TTC549 (cell line): ENCODE results near the gene PSMD1.
"Not testable (repeated sequence)": the region's sequence is repeated elsewhere in the genome, so short reads cannot be mapped to it uniquely, and the experiment has no call there.

Experiments used
- FAIRE-seq: peaks from 2 replicates; lab custom pipeline; 2012; peaks lifted over from hg19 to GRCh38; lab: Jason Lieb, UNC

Gene PSMD1

DNA sequence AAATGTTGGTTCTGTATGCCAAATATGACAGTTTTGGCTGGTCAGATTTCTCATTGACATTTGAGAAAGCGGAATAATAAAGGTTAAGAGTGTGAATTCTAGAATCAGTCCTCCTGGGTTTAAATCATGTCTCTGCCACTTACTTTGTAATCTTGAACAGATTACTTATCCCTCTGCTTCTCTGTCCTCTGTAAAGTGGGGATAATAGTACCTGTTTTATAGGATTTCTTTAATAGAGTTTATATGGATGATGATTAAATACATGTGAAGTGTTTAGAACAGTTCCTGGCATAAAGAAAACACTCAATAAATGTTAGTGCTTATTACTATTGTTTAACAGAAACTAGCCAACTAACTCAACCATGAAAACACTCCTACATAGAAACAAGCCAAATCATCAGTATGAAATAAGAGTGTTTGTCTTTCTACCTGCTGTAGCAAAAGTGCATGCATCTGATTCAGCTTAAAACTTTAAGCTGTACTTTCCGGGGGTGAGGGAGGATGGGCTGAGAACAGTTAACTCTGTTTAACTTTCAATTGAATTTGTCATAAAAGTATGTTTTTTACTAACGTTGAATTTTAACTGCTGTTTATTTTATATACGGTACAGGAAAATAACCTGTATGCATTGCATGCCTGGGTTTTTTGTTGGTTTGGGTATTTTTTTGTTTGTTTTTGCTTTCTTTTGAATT is 61.4 kb downstream of the PSMD1 start:
- no peak for FAIRE-seq

DNA sequence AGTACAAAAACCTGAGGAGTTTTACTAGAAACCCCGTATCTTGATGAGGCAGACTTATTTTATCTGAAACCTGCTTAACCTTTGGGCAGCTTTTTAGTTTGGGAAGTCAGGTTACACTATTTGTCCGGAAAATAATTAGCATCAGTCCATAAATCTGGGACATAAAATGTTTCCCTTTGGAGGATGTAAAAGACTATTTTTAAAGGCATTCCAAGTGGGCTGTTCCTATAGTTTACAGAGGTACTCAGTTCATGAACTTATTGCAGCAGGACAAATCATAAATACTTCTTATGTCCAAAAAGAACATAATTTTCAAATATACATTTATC is 61.9 kb downstream of the PSMD1 start:
- no peak for FAIRE-seq

DNA sequence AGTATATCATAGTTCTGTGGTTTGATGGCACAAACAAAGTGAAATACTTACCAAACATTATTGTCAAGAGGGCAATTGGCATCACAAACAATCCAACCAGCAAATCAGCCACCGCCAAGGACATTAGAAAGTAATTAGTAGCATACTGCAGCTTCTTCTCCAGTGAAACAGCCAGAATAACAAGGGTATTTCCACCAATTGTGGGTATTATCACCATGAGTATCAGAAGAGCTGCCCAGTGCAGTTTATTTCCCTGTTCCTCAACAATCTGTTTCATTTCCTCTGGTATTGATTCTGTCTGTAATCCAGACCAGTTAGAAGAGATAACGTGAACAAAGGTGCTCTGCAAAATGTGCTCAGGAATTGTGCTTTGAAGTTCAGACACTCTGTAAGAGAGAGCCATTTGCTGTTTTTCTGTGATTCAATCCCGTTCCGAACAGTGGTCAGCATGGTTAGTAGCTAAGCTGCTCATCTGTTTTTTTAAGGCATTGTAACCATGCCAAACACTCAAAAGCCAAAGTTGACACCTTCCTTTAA is 66.8 kb downstream of the PSMD1 start:
- FAIRE-seq: no peak

DNA sequence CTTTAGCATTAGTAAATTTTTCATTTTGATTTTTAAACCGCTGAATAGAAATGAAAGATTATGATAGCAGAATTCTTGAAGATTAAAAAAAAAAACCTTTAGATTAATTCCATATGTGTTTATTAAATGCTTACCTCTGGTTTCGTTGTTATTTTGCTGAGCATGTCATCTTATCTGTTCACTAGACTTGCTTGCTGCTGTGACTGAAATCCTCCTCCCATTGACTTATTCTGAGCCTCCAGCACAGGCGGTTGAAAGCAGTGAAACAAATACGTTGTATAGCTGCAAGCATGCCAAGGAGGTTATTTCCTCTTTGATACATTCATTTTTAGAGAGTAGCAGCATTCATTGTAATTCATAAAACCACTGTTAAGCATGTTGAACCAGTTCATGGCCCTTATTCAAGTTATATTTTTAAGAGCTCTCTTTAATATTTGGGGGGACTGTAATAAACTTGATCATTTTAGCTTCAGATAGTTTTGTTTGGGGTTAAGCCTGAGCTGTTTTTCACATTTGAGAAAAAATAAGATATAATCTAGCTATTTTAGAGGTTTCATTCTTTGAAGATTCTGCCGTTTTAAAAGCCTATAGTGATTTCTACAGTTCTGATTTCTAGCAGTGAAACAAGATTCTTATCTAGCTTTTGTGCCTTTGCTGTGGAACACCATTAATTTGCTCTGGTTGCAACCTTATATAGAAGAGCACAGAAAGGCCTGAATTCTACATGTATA is 68.3 kb downstream of the PSMD1 start, which contains the start of gene HTR2B:
TSS of gene HTR2B (minus strand) at position 205 of the 731 bp plus-strand sequence. CDS start 1,278 bp downstream, outside the sequence.
- FAIRE-seq: peak; percentile 46

DNA sequence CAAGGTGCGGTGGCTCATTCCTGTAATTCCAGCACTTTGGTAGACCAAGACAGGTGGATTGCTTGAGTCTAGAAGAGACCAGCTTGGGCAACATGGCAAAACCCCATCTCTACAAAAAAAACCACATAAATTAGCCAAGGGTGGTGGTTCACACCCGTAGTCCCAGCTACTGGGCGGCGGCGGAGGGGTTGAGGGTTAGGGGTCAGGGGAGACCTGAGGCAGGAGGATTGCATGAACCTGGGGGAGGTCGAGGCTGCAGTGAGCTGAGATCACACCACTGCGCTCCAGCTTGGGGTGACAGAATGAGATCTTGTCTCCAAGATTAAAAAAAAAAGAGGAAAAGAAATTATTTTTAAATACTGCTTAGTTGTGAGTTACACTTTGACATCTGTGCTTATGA is 69.5 kb downstream of the PSMD1 start:
- no peak for FAIRE-seq

DNA sequence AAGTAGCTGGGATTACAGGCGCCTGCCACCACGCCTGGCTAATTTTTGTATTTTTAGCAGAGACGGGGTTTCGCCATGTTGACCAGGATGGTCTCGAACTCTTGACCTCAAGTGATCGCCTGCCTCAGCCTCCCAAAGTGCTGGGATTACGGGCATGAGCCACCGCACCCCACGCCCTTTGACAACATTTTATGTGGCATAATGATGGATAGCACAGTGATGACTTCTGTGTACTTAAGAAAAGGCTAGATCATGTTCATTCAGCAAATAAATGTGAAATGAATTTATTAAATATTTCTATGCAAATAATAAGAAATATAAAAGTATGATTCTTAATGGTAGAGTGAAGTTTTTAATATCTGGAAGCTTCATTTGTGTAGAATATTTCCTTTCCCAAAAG is 70.8 kb downstream of the PSMD1 start:
- no peak for FAIRE-seq

DNA sequence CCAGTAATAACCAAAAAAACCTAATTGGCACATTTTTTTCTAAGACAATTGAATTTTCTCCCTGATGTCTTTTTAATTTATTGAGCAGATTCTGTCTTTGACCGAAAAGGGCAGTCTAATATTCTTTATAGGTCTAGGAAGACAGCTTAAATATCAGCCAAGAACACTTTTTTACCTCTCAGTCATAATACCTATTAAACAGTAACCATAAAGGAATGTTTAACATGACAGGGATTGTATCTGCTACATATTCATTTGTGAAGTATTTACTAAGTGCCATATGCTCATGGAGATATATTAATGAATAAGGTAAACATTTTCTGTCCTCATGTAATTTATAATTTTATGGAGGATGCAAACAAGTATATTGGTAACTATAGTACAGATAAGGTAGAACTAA is 71.3 kb downstream of the PSMD1 start:
- FAIRE-seq: no peak

DNA sequence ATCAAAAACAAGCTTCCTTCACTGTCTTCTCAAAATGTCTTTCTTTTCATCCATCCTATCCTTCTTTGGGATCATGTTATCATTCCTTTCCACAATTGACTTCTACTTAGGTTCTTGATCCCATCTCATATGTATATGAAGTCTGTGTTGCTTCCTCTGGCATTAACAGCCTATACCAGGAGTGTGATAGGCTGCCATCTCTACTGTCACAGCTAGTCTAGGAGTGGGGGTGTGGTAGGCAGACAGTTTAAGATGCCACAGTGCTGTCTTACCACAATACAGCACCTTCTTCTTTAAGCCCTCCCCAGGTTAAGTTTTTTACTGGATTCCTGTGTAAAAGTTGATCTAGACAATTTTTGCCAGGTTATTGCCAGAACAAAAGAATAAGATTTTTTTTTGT is 71.9 kb downstream of the PSMD1 start:
- no peak for FAIRE-seq

DNA sequence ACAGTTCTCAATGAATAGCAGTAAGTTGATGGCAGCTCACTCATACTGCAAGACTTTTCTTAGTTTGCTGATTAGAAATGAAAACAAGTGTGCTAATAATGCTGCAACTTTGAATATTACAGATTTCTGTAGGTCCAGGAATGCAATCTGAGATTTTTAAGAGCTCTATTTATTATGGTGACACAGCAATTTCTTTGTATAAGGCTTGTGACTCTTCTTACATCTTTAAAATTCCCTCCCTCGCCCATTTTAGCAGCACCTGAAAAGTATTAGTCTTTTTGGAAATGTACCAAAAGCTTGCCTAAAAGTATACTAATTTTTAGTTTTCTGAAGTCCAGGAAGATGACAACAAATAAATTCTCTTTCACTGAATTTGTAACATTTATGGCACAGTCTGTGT is 72.5 kb downstream of the PSMD1 start:
- FAIRE-seq: no peak

DNA sequence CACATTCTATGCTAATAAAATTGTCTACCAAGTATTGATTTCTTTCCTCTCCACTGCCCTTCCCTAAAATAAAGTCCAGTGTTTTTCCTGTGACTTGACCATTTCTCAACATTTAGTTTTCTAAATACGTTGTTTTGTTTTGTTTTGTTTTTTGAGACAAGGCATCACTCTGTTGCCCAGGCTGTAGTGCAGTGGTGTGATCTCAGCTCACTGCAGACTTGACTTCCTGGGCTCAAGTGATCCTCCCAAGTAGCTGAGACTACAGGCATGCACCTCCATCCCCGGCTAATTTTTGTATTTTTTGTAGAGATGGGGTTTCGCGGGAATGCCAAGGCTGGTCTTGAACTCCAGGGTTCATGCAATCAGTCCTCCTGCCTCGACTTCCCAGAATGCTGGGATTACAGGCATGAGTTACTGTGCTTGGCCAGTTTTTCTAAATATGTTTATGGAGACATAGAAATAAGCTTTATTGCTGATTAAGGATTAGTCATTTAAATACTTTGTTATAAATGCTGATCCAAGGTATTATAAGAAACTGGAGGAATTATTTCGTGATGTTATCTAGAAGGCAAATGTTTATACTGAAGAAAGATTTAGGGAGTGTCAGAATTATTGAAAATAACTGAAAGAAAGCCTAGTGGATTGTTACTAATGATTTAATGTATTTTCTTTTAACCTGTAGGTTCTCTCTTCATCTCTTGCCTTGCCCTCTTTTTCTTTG is 73.8 kb downstream of the PSMD1 start:
- no peak for FAIRE-seq

DNA sequence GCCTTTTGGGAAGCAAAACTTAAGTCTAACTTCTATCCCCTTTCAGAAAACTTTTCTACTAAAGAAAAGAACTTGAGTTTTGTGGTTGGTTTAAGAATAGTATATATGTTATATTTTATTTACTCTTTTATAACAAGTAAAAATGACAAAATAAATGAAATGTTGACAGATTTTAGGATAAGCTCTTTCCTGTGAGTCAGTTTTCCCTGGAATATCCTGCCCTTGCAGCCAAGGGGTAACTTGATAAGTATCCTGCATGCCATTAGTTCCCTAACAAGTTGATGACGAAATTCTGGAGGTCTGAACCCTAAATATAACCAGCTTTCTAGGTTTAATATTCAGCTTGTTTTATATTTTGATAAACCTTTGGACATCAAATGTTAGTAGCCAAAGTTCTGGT is 75.5 kb downstream of the PSMD1 start:
- FAIRE-seq: no peak

DNA sequence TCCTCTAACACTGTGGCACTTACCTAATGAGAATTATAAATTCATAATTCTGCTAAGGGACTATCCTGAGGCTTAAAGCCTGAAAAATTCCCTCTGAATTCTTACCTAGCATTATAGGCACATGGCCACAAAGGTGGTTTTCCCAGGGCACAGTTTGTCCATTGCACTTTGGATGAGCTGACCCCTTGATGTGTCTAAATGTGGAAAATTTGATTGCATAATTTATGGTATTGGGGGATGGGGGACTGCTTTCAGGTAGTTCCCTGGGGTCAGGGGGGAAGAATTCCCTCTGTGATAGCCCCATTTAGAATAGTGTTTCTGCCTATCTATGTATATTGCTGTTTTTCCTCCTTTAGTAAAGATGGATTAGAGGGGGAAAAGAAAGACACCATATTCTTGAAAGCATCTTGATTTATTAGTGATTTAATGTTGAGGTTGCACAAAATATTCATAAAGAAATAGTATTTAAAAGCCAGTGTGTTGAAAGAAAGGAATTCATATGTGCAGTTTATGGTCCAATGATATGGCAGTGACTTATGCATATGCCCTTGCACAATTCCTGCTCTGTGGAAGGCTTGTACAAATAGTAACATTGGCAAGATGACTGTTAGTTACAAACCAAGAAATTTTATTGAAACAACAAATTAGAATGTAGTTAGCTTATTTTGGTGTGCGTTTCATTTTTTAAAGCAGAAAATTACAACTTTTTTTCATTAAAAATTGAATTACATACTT is 76.9 kb downstream of the PSMD1 start:
- FAIRE-seq: no peak

DNA sequence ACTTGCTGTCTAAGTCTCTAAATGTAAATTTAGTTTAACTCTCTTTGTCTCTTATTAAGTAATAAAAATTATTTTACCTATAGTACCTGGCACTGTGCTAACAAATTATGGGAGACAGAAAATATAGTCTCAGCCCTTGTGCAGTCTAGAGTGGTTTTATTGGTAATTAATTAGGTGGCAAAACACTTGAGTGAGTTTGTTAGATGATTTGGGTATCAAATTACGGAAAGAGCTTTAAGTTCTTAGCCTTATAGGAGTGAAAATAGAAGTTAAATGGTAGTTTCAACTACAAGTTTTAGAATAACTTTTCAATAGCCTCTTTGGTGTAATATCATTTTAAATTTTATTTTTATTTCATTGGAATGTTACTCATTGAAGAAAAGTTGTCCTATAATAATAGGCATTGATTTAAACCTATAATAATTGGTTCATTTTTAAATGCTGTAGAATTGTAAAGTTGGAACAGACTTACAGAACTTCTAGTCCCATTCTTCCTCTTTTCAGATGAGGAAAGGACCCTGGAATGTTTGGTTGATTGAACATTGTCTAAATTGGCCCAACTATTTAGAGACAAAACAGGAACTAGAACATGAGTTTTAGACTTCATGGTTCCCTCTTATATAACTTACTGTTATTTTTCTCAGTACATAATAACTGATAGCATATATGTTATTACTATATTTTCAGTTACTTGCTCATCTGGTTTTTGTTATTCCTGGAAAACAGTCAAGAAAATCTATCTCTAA is 78.4 kb downstream of the PSMD1 start:
- no peak for FAIRE-seq

DNA sequence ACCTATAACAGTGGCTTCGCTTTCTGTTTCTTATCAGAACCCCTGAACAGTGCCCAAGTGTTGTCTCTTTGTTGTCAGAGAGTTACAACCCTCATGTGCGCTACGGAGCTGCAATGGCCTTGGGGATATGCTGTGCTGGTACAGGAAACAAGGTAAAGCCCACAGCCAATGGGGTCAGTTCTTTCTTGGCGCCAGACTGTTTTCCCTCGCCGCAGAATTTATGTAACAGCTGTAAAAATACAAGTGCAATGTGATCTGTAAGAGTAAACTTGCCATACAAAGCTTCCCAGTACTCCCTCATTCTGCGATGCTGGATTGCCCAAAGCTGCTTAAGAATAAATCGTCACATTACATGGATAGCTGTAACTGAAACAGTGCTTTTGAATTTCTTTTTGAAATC is 82.0 kb downstream of the PSMD1 start:
- no peak for FAIRE-seq

DNA sequence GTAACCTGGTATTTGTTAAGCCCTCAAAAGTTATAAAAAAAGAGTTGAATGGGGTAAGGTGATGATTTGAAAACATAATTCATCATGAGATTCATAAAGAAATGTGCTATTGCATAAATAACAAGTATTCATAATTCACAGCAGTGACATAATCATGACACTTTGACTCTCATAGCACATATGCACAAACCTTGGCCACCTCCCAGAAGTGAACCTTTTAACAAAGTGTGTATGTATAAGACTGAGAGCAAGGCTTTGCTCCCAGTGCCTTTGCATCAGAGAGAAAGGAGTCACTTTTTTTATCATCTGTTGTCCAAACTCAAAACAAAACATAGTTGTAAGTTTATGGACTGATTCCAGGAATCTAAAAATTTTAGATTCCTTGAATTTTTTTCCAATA is 83.1 kb downstream of the PSMD1 start:
- no peak for FAIRE-seq

DNA sequence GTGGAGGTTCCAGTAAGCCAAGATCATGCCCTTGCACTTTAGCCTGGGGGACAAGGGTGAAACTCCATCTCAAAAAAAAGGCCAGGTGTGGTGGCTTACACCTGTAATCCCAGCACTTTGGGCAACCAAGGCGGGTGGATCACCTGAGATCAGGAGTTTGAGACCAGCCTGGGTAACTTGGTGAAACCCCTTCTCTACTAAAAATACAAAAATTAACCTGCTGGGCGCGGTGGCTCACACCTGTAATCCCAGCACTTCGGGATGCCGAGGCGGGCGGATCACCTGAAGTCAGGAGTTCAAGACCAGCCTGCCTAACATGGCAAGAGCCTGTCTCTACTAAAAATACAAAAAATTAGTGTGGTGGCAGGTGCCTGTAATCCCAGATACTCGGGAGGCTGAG is 84.1 kb downstream of the PSMD1 start:
- not testable (repeated sequence) for FAIRE-seq

DNA sequence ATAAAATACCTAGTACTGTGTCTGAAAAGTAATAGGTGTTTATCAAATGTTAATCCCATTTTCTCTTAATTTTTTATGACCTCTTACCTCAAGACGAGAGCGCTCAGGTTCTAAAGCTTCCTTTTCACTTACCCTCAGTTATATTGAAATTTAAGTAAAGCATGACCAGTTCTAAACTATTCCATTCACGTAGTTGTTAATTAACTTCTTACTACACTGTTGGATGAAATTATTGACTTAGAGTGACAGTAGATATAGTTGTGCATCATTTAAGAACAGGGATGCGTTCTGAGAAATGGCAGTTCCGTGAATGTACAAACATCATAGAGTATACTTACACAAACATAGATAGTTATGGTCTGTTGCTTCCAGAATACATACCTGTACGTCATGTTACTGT is 88.2 kb downstream of the PSMD1 start:
- no peak for FAIRE-seq

DNA sequence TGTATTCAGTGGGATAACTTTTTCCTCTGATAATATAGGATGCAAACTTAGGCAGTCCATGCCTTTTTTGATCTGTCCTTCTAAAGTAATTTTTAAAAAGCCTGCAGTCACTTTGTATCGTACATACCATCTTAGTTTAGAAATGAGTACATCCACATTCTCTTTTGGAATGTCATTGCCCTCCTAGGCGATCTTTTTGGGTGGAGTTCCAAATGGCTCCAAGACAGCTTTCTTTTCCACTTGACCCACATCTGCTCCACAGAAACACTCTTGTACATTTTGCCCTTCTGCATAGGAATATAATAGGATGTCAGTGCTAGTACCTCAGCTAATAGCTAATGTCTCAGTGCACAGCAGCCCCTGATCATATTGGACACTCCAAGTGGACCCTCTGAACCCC is 90.0 kb downstream of the PSMD1 start:
- FAIRE-seq: no peak

DNA sequence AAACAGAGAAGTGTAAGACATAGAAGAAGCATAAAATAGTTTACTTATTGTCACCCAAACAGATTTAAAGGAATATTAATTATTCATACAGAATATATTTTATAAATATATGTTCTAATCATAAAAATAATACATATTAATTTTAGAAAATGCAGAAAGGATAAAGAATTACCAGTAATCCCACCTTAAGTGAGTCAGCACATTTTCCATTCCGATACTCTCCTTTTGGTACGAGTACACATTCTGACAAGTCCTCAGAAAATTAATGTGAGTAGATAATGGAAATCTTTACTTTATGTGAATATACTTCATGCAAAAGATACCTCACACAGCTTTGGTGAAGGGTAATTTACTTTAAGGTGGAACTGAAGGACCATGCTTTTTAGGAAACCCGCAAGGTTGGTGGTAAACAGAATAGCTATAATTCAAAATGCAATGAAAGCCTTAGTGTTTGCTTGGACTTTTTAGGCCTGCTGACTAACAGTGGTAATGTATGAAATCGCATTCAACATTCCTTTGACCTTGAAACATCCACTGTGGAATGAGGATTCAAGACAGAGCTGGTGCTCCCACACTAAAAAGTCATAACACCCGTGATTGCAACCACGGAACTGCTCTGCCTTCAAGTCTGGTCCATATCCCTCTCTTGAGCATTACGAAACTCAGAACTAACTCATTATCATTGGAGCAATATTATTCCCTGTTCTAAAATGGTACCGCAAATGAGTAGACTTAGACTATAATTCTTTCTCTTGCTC is 96.3 kb downstream of the PSMD1 start:
- no peak for FAIRE-seq

DNA sequence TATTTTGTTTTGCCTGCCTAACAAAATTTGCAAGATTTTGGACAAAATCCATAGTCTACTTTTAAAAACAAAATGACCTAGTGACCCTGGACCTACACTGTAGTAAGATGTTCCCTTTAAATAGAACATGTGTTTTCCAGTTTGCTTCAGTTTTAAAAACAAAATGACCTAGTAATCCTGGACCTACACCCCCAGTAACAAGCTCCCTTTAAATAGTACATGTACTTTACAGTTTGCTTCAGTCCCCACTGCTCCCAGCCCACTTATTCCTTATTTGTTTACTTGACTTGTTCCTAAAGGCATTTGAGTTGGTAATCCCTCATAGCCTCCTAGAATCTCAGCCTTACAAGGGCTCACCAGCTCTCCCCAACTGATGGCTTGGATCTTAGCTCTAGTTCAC is 102.6 kb downstream of the PSMD1 start:
- no peak for FAIRE-seq

DNA sequence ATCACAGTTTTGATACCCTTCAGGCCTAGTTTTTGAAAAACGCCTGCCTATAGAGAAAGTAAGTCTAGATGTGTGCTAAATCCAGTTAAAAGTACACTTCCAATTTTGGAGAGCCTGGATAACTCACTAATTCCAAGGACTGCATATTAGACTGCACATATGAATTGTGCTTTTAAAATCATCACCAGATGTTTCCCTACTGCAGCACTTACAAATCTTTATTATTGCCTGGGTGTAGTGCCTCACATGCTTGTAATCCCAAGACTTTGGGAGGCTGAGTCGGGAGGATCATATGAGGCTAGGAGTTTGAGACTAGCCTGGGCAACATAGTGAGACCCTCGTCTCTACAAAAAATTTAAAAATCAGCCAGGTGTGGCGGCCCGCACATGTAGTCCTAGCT is 104.0 kb downstream of the PSMD1 start:
- no peak for FAIRE-seq
